HG03469 (cell line): ENCODE data around the gene UGGT1.
"Not testable (repeated sequence)": the region's sequence is repeated elsewhere in the genome, so short reads cannot be mapped to it uniquely, and the experiment has no call there.

Experiments
- ATAC-seq: cut with Tn5 transposase; IDR thresholded peaks from one replicate; pipeline ENCODE4 v1.9.1; 2021; ENCODE audit warnings: mild to moderate bottlenecking, moderate library complexity, moderate number of reproducible peaks; ENCODE audit not compliant: unreplicated experiment

The UGGT1 gene

DNA sequence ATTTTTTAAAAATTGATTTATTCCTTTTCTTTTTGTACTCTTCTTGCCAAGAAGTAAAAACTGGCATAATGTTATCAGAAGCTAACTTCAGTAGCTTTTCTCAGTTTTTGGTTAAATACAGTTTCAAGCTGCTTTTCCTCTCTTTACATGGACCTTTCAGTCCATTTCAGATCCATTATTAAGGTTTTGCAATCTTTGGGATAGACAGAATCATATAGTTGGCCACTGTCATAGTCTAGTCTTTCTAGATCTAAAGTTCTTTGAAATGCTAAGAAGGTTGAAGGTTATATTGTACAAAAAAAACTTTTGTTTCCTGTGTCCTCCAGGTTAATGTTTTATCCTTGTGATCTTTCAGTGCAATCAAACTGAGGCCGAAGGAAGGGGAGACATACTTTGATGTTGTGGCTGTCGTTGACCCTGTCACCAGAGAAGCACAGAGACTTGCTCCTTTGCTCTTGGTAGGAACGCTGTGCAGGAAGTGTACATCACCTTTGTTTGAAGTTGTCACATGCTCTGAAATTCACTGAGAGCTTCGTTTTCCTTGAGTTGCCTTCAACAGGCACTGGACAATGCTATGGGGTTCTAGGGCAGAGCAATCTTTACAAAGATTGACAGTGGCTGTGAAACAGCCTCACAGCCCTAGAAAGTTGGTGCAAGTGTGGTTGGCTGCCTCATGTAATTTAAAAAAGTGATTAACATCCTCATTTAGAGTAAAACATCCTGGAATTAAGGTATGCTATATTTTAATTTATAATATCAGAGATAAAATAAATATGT, 79.1 kb downstream of the UGGT1 start:
- no peak for ATAC-seq

DNA sequence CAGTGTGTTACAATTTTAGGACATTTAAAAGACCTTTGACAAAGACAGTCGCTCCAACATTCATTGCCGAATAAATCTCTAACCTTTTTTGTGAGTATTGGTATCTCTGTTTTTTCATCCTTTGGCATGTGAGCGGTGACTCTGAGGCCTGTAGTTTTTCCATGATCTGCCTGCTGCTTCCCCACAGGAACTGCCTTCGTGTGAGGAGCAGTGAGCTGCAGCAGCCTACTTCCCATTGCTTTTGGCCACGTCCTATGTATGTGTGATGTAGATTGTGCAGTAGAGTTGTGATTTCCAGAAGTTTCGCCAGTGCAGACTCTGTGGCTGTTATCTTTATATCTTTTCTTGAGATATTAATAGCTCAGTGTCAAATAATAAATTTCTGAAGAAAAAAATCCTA, 79.8 kb downstream of the UGGT1 start:
- ATAC-seq: no peak

GRCh38 chr2:128172191-128172590, 81.2 kb downstream of the UGGT1 start:
- no peak for ATAC-seq

DNA sequence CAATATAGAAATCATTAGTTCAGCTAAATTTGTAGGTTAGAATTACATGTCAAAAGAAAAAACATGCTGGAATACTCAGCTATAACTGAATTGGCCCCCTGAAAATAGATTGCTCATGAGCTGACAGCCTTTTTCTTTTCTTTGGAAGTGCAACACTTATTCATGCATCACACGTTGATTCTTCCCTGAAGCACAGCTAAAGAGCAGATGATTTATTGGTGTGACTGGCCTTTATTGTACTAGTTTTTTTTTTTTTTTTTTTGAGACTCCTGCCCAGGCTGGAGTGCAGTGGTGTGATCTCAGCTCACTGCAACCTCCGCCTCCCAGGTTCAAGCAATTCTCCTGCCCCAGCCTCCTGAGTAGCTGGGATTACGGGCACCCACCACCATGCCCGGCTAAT, 83.1 kb downstream of the UGGT1 start:
- ATAC-seq: not testable (repeated sequence)

DNA sequence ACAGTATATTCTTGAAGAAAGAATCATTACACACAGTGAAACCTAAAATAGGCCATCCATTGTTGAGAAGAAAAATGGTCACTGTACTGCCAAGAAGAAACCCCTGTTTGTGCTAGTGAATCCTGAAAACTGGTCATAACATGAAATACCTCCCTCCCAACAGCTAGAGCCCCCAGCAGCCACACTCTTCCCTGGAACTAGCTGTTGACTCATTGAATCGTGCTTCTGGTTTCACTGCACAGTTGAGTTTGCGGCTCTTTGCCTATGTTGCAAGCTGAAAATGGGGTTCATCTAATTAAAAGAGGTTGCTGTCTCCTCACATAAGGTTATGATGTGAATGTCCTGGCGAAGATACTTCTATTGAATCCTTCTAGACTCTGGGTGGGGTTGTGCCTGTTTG, 86.3 kb downstream of the UGGT1 start:
- no peak for ATAC-seq

- ATAC-seq: no peak
These were observed 87.2 kb downstream of the UGGT1 start for GRCh38 chr2:128178149-128178649.

DNA sequence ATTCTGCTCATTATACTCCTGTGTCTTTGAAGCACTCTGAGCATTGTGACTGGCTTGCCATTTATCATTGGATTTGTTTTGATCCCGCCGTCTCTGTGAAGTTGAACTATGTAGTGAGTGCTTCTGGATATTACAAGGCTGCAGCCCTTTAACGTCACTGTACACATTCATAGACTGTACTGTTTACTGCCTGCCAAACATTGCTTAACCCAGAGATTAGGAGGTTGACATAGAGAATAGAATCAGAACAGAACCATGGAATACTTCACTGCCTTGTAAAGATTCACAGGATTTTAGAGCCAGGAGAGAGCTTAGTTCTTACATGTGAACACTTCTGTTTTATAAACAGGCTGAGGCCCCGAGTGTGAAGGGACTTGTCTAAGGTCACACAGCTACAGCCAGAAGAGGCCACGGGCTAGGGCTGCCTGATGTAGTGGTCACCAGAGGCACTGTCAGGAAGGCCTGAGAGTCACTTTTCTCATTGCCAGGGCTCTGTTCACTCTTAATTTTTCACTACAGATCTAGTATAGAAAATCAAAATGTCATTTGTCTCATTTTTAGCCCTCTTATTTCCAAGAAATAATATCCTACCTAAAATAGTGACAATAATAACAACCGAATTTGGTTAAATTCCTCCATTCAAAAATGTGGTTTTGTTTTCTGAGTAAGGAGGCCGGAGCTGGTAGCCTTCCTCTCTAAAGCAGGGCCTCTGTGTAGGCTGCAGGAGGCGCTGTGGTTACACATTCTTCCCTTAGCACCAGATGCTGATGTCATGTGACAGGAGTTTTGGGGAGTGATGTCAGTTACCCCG, 87.9 kb downstream of the UGGT1 start:
- peak; percentile 56 for ATAC-seq

GRCh38 chr2:128179461-128179755, 88.4 kb downstream of the UGGT1 start:
- no peak for ATAC-seq

- ATAC-seq: no peak
These were observed 89.0 kb downstream of the UGGT1 start for GRCh38 chr2:128180031-128180430.

GRCh38 chr2:128185576-128185975, 94.6 kb downstream of the UGGT1 start:
- no peak for ATAC-seq

DNA sequence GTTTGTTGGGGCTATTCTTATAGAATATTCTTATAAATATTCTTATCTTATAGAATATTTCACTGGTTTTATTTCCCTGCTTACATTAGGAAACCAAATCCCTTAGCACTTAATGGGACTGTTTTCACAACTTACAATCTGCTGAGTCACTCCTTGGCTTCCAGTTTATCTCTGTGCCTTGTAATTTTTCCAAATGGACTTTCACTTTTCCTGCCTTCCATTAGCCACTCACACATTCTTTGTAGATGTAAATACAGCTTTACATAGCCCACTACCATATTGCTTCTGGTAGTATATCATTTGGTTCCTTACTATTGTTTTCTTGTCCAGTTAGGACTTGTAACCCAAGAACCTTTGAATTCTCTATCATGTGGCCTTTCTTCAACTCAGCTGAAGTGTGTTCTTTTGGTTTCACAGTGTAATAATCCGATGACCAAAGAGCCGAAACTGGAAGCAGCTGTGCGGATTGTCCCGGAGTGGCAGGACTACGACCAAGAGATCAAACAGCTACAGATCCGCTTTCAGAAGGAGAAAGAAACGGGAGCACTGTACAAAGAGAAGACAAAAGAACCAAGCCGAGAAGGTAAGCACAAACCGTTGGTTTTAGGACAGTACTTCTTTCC, 96.1 kb downstream of the UGGT1 start:
- ATAC-seq: no peak

DNA sequence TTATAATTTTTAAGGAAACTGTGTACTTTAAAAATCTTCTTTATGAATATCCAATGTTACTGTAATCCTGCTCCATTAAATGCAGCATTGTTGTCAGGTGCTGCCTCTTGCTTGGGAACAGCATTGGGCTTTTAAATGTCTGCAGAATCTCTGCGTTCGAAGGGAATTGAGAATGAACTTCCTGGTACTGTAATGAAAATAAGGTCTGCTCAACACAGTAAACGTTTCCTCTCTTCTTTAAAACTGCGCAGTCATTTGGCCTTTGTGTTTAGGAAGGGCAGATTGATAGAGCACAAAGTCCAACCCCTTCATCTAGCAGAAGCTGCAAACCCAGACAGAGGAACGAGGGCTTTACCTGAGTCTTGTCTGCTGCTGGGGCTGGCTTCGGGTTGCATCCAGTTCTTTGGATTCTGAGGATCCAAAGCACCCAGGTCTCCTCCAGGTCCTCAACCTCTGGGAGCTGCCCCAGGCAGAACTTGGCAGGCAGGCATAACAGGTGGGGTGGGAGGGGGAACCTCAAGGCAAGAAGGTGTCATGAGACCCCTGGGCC, 104.5 kb downstream of the UGGT1 start:
- no peak for ATAC-seq

- no peak for ATAC-seq
These were observed 105.0 kb downstream of the UGGT1 start for GRCh38 chr2:128196026-128196425.

DNA sequence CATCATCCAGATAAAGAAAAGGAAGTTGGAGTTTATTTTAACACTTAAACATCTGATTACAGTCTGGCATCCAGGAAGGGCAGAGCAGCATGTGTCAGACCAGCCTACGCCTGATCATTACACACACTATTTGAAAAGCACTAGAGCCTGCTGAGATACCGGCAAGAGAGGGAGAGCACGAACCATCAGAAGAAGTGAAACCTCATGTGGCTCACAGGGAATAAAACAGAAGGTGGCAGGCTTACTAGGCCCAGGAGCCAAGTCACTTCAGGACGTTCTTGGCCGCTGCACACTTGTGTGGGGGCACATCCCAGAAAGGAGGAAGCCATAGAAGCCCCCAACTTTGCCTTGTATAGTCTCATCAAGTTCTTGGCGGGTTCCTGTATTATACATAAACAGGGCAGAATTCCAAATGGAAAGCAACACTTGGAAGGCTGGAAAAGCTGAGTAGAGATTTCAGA, 105.5 kb downstream of the UGGT1 start:
- ATAC-seq: peak; percentile 83

GRCh38 chr2:128197059-128197458, 106.1 kb downstream of the UGGT1 start:
- no peak for ATAC-seq

GRCh38 chr2:128198656-128199055, 107.7 kb downstream of the UGGT1 start:
- no peak for ATAC-seq

- ATAC-seq: no peak
These were observed 108.1 kb downstream of the UGGT1 start for GRCh38 chr2:128199141-128199540.

DNA sequence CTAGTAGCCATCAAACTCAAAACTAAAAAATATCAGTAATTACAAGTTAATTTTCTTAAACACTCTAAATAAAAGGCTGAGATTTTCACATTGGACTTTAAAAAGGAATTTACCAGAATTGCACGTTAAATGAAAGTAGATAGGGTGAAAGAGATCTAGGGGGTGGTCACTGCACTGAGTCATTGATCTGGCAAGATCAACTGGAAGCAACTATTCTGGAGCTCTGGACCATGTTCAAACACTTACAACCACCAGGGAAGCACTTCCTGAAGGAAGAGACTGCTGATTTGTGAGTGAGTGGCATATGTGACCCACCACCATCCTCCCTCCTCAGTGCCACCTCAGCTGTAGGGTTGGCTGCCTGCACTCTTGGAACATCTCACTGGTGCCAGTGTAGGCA, 111.8 kb downstream of the UGGT1 start:
- ATAC-seq: no peak

DNA sequence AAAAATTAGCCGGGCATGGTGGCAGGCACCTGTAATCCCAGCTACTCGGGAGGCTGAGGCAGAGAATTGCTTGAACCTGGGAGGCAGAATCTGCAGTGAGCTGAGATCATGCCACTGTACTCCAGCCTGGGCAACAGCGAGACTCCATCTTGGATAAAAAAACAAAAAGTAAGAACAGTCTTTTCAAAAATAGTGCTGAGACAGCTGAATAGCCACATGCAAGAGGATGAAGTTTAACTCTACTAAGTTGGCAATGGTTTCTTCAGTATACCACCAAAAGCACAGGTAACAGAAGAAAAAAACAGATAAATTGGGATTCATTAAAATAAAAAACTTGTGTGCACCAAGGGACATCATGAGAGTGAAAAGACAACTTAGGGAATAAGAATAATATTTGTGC, 115.2 kb downstream of the UGGT1 start:
- no peak for ATAC-seq

- ATAC-seq: no peak
These were observed 117.0 kb downstream of the UGGT1 start for GRCh38 chr2:128208023-128208422.

DNA sequence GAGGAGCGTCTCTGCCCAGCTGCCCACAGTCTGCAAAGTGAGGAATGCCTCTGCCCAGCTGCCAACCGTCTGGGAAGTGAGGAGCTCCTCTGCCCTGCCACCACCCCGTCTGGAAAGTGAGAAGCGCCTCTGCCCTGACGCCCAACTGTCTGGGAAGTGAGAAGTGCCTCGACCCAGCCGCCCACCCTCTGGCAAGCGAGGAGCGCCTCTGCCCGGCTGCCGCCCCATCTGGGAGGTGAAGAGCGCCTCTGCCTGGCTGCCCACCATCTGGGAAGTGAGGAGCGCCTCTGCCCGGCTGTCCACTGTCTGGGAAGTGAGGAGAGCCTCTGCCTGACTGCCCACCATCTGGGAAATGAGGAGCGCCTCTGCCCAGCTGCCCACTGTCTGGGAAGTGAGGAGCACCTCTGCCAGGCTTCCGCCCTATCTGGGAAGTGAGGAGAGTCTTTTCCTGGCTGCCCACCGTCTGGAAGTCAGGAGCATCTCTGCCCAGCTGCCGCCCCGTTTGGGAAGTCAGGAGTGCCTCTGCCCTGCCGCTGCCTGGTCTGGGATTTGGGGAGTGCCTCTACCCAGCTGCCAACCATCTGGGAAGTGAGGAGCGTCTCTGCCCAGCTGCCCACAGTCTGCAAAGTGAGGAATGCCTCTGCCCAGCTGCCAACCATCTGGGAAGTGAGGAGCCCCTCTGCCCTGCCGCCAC, 117.8 kb downstream of the UGGT1 start:
- ATAC-seq: not testable (repeated sequence)
